HG03378 (cell line): ENCODE measurements around the gene UFD1.

Experiments used
- ATAC-seq: cut with Tn5 transposase; IDR thresholded peaks from one replicate; pipeline ENCODE4 v1.9.1; 2021; ENCODE audit warnings: mild to moderate bottlenecking, moderate library complexity; ENCODE audit not compliant: unreplicated experiment

Gene UFD1

DNA sequence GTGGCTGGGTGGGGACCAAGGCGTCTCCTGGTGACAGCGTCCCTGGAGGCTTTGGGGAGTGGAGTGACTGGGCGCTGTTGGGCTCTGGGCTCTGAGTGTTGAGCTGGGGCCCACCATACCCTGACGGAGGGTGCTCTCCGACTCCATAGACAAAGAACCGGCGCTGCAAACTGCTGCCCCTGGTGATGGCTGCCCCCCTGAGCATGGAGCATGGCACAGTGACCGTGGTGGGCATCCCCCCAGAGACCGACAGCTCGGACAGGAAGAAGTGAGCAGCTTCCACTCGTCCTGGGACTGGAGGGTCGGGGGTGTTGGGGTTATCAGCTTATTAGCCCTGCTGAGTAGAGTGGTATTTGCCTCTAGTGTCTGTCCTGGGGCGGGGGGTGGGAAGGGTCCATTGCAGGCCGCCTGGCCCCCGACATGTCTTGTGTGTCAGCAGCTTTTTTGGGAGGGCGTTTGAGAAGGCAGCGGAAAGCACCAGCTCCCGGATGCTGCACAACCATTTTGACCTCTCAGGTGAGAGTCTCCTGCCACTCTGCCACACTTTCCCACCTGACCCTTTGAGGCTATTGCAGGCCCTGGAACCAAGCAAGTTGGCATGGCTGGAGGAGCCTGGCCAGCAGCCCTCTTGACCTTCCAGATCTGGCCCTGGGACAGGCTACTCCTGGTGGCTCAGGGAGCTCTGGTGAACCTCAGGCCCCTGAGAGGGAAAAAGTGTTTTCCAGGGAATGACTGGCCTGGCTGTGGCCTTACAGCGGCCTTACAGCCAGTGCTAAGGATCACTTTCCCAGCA, 37.6 kb upstream of the UFD1 start:
- no peak for ATAC-seq

DNA sequence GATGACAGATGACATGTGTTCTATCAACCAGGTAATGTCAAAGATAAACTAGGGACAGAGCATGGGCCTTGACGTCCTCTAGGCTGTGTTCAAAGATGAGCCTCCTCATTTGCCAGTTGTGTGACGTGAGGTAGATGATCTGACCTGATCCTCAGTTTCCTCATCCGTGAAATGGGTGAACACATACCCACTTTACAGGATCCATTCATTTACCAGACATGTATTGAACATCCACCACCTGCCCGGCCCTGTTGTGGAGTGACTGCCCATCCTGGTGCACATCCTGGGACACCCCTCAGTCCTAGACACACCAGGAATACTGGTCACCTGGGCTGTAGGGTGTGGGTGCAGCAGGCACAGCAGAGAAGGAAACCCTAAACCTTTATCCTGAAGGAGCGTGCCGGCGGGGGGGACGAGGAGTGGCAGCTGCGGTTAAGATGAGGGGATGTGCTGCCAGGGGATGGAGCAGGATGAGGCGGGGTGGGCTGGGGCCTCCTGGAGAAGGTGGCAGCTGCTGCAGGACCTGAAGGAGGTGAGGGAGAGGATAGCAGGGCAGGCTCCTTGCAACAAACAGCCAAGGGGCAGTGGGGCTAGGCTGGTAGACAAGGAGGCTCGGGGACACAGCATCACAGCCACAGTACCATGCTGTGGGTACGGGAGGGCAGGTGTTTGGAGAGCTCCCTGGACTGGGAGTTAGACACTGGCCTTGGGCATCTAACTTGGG, 36.8 kb upstream of the UFD1 start:
- no peak for ATAC-seq

DNA sequence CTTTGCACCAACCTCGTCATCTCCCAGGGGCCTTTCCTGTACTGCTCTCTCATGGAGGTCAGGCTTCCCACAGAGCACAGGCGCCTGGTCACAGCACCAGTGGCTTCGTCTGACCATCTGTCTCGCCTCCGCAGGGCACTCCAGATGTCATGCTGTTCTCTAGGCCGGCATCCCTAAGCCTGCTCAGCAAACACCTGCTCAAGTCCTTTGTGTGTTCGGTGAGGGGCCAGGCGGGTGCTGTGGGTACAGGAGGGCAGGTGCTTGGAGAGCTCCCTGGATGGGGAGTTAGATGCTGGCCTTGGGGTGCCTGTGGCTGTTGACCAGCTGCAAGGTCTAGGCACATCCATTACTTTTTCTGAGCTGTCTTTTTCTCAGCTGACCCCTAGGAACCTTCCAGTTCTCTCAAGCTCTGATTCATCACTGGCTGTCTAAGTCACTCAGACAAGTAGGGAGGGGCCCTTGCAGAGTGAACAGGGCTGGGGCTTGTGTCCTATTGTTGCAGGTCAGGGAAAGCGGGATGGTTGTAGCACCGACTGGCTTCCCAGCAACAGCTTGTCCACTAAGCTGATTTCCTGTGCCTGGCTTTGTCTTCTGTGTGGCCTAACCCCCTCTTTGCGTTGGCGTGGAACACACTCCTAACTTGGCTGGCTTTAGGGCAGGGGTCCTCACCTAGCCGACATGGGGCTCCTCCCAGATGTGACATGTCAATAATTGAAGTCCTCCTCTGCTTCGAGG, 36.0 kb upstream of the UFD1 start:
- ATAC-seq = no peak

GRCh38 chr22:19513823-19514222, 34.8 kb upstream of the UFD1 start:
- ATAC-seq = no peak

DNA sequence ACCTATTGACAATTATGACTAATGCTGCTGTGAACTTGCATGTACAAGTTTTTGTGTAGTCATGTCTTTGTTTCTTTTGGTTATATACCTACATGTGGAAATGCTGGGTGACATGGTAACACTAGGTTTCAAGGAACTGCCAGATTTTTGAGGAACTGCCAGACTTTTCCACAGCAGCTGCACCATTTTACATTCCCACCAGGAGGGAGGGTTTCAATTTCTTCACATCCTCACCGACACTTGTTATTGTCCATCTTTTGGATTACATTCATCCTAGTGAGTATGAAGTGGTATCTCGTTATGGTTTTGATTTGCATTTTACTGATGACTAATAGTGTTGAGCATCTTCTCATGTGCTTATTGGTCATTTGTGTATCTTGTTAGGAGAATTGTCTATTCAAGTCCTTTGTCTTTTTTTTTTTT, 31.9 kb upstream of the UFD1 start:
- ATAC-seq = no peak

GRCh38 chr22:19509923-19510322, 30.9 kb upstream of the UFD1 start:
- no peak for ATAC-seq

GRCh38 chr22:19509191-19509590, 30.2 kb upstream of the UFD1 start:
- no peak for ATAC-seq

- ATAC-seq = no peak
Observed at GRCh38 chr22:19508024-19508776, 29.2 kb upstream of the UFD1 start.

DNA sequence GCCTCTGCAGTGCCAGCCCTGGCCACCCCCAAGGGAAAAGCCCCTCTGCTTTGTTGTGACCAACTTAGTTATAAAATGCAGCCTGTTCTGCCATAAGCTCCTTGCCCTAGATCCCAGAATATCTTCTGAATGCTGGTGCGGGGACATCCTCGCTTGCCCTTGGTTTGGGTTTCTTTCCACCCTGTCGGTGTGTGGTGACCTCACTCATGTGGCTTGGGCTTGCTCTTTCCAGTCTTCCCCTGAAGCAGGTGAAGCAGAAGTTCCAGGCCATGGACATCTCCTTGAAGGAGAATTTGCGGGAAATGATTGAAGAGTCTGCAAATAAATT, 28.5 kb upstream of the UFD1 start:
- no peak for ATAC-seq

GRCh38 chr22:19506212-19506611, 27.2 kb upstream of the UFD1 start:
- no peak for ATAC-seq

DNA sequence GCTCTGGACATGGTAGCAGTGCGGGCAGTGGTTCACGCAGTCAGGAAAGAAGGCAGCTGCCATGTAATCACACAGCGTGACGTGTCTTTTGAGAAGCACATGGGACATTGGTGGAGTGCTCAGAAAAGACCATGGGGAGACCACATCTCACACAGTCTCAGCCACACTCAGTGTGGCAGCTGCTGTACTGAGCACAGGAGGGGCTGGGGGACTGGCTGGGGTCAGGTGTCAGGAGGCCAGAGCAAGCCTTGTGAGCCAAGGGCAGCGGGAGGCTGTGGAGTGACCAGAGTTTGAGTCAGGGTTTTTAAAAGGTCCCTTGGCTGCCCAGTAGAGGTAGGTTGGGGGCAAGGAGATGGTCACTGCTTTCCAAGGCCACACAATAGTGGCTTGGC, 26.7 kb upstream of the UFD1 start:
- no peak for ATAC-seq

DNA sequence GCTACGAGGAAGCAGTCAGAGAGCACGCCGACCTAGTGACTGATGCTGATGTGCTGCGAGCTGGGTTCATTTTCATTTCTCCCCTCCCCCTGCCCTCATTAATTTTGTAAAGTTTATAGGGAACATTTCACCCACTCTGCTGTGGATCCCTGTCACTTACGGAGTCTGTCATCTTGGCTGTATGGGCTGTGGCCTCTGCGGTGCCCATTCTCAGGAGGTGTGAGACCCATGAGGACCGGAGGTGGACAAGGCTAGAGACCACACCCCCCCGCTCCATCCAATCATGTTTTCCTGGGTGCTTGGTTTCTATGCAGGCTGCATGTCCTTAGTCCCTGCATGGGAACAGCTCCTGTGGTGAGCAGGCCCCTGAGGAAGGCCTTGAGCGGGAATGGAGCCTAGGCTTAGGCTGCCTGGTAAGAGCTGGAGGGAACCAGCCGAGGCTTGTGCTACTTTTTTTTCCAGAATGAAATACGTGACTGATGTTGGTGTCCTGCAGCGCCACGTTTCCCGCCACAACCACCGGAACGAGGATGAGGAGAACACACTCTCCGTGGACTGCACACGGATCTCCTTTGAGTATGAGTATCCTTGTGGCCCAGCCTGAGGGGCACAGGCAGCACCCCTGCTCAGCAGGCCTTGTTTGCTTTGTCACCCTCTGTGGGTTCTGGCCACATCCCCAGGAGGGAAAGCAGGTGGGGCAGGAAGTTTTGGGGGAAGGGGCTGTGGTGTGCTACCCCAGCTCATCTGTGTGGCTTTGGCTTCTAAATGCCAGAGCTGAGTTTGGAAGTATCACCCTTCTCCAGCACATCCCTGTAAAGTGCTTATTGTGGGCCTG, 26.1 kb upstream of the UFD1 start:
- ATAC-seq = no peak

- no peak for ATAC-seq
Observed at GRCh38 chr22:19503869-19504268, 24.9 kb upstream of the UFD1 start.

- ATAC-seq = no peak
Observed at GRCh38 chr22:19503367-19503766, 24.4 kb upstream of the UFD1 start.

- ATAC-seq = no peak
Observed at GRCh38 chr22:19501897-19502447, 23.0 kb upstream of the UFD1 start.

- no peak for ATAC-seq
Observed at GRCh38 chr22:19499880-19500242, 20.9 kb upstream of the UFD1 start.

DNA sequence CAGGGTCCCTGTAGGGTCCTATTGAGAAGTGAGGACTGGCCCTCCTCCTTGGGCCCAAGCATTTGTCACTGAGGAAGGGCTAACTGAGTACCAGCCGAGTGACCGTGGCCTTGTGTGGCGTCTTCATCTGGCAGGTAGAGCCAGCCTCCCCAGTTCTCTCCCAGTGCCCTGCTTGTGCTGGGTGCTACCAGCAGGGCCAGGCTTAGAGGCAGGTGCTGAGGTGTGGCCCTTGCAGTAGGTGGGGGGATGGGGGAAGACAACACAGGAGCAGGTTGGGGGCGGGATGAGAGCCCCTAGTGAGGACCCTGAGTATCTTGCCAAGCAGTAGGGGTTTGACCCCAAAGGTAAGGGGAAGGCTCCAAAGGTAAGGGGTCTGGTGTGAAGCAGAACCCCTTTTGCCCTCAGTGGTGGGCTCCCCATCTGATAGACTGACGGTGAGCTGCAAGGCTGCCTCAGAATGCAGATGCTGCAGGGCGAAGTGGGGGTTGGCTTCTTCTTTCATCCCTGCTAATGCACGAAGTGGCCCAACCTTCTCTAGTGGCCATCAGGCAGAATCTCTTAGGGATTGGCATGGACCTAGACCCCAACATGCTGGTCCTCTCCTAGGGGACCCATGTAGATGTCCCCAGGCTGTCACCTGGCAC, 20.4 kb upstream of the UFD1 start:
- no peak for ATAC-seq

DNA sequence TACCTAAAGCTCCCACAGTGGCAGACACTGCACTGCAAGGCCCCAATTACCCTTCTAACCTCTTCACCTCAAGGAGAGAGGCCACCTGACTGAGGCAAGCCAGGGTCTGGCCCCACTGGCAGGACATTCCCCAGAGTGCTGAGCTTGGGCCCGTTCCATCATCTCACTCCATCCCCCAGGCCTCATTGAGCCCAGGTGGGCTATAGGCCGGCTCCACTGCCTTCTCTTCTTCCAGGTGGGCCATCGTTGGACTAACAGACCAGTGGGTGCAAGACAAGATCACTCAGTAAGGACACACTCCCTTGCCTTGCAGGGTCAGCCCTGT, 19.8 kb upstream of the UFD1 start:
- no peak for ATAC-seq

DNA sequence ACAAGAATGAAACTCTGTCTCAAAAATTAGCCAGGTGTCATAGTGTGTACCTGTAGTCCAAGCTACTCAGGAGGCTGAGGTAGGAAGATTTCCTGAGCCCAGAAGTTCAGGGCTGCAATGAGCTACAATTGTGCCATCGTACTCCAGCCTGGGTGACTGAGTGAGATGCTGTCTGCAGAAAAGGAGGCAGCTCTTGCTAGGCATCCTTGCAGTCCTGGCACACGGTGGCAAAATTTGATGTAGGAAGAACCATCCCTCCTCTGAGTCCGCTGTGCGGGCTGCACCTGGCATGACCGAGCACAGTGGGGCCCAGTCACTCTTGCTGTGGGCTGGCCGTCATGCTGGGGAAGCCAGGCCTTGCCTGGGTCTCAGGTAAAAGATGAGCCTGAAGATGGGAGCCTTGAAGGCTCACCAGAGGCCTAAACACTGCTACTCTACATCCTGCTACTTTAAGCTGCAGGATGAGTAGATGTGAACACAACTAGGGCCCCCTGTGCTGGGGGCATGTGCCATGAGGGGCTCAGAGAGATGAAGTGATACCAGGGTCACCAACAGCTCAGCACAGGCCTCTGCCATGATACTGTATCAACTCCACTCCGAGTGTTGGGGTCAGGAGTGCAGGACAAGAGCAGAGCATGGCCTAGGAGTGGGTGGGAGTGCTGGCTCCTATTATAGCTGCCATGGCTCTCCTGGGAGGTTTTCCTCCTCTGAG, 19.3 kb upstream of the UFD1 start:
- no peak for ATAC-seq
